Spleen (tissue), 11 donors: ENCODE data around the gene COA1. TPM values are rescaled to one million over a fixed set of nuclear protein-coding genes. Genes with fewer than 3 reads are reported as not detected.
"Not testable (repeated sequence)": the region's sequence is repeated elsewhere in the genome, so short reads cannot be mapped to it uniquely, and the experiment has no call there.

ENCODE experiments used
- DNase-seq: peaks from one replicate; pipeline ENCODE4 v3.0.0-alpha.2; 2020
- H3K27ac ChIP-seq, 8 donors: fragments of 200-600 bp; sonication (generic) in 7 of 8; 1 replicate in 4 of 8; 2 replicates in 4 of 8; pipeline versions ENCODE4 v1.5.0 to v1.8.0; 2016 to 2021; ENCODE audit warnings: inconsistent platforms in 4 of 8, mild to moderate bottlenecking in 4 of 8, moderate library complexity in 1 of 8
- H3K27me3 ChIP-seq, 7 donors: fragments of 200-600 bp; sonication (generic) in 6 of 7; replicated peaks in 1 of 7; 1 replicate in 4 of 7; 2 replicates in 3 of 7; pipeline versions ENCODE4 v1.5.0 to v1.8.0; 2016 to 2021; ENCODE audit warnings: inconsistent platforms in 3 of 7, mild to moderate bottlenecking in 1 of 7
- H3K36me3 ChIP-seq, 6 donors: fragments of 200-600 bp; sonication (generic) in 5 of 6; 1 replicate in 4 of 6; 2 replicates in 2 of 6; pipeline versions ENCODE4 v1.5.0 to v1.8.0; 2016 to 2021; ENCODE audit warnings: inconsistent platforms in 2 of 6
- H3K4me1 ChIP-seq, 6 donors: fragments of 200-600 bp; sonication (generic) in 5 of 6; 1 replicate in 3 of 6; 2 replicates in 3 of 6; pipeline versions ENCODE4 v1.5.0 to v1.8.0; 2016 to 2021; ENCODE audit warnings: inconsistent platforms in 3 of 6
- H3K4me3 ChIP-seq, 8 donors: fragments of 200-600 bp; sonication (generic) in 7 of 8; 1 replicate in 4 of 8; 2 replicates in 4 of 8; pipeline versions ENCODE4 v1.5.0 to v1.8.0; 2016 to 2021; ENCODE audit warnings: inconsistent platforms in 4 of 8, mild to moderate bottlenecking in 4 of 8, moderate library complexity in 2 of 8
- H3K9me3 ChIP-seq, 8 donors: fragments of 200-600 bp; sonication (generic) in 7 of 8; 1 replicate in 4 of 8; 2 replicates in 4 of 8; pipeline versions ENCODE4 v1.5.0 to v1.8.0; 2016 to 2021; ENCODE audit warnings: inconsistent platforms in 4 of 8
- POLR2A ChIP-seq, 3 donors: fragments of 450-650 bp; IDR thresholded peaks; one replicate each; pipeline ENCODE4 v1.5.1; 2017; ENCODE audit warnings: antibody characterized with exemption in 3 of 3, mild to moderate bottlenecking in 1 of 3
- POLR2AphosphoS5 ChIP-seq, 3 donors: sonication (generic); formaldehyde crosslinking; IDR thresholded peaks; one replicate each; pipeline ENCODE4 v1.5.1; 2017; ENCODE audit warnings: antibody characterized with exemption in 3 of 3
- WGBS, 5 donors: extraction: QIAGEN DNeasy Blood & Tissue Kit in 3 of 5; methylation state at CpG; one replicate each; pipeline versions ENCODE4 v1.1.5 to v1.1.7; 2013 to 2018; 5-methylcytosine and 5-hydroxymethylcytosine counted together
- intact Hi-C: fragments of 100-400 bp; cut with DNase I; formaldehyde crosslinking; loops from one replicate; pipeline ENCODE4 v1.15.0; 2023; ENCODE audit warnings: low total_unique reads
- polyA plus RNA-seq, 3 donors: library from polyadenylated mRNA; stranded (reverse); fragments of 200-250 nt; gene quantifications; one replicate each; pipeline ENCODE4 v1.2.1, GENCODE V29; 2013
- total RNA-seq, 7 donors: library from RNA; depleted of rRNA in 3 of 7; stranded (reverse); fragments of >200 nt in 3 of 7; fragmentation: NEBNext Ultra II Directional in 4 of 7; extraction: Animal tissue kit (Norgen Biotek cat#: 25700) in 4 of 7; gene quantifications; one replicate each; pipeline versions ENCODE4 v1.1.0 to v1.2.1, GENCODE V29; 2016 to 2021
- TF ChIP-seq, protein P1 (sequence below), 11 experiments: fragments of 200-600 bp in 7 of 11; fragments of 450-650 bp in 4 of 11; sonication (generic) in 4 of 11; IDR thresholded peaks in 8 of 11; conservative IDR thresholded peaks in 3 of 11; 1 replicate in 7 of 11; 2 replicates in 4 of 11; pipeline versions ENCODE4 v1.4.0 to v1.8.0; 2016 to 2021; ENCODE audit warnings: antibody characterized with exemption in 11 of 11, inconsistent platforms in 4 of 11, mild to moderate bottlenecking in 1 of 11
- donor health status: healthy with polysubstance abuse.
- donor health status: DM: no; HTN: no; CAD: no; lungs with moderate emphysema.
- donor health status: DM: no; HTN: no; CAD: no.
- donor health status: Bipolar disorder and iron deficiency.
- donor health status: healthy.
- donor health status: DM: no; HTN: no; CAD: no.
- donor health status: DM: yes; HTN: yes; CAD: no.

COA1 gene
- total and polyA plus RNA-seq, 10 donors = 48.3 to 102 (median 67.2) TPM

DNA sequence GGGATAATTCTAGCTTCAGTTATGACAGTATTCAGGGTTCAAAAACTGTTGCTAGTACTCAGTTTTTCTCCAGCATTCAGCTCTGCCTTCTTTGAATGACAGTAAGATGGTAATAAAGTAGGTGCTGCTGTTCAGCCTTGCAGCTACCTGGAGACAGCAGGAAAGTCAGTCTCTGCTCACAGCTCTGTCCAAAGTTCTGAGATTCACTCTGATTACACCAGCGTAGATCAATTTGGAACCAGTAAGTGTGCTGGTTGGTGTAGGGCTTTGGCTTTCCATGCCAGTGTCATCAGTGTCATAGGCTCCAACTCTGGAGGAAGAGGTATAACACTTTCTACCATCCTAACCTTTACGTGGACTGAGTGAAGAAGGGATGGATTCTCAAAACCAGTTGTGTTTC, 120.2 kb downstream of the COA1 start:
- peak overlapping the region in 1 of 8 donors; percentile 22 for H3K27ac ChIP-seq
- H3K4me3 ChIP-seq = no peak overlapping the region
- intact Hi-C loops = no loop called here
- TF ChIP-seq POLR2AphosphoS5 (IDR thresholded peaks at IDR 0.05) = peak in 1 of 3 donors; percentile 16
- no peak for TF ChIP-seq POLR2A (IDR thresholded peaks at IDR 0.05)
- DNase-seq = no peak
- peaks cover 0 to 95% (median 51%) of the 10 kb centered on the region in 6 donors for H3K4me1 ChIP-seq
- WGBS, 5 donors = 88 to 97% (median 96%) methylated on average over 2 of the region's 2 CpGs
- no peaks in the 10 kb centered on the region for H3K9me3 ChIP-seq
- H3K27me3 ChIP-seq = no peaks in the 10 kb centered on the region
- peaks cover 0 to 89% (median 38%) of the 10 kb centered on the region in 6 donors for H3K36me3 ChIP-seq

GRCh38 chr7:43604251-43604650, 125.1 kb downstream of the COA1 start:
- Histone ChIP-seq H3K27ac (no peak overlapping the region), H3K9me3 (no peaks in the 10 kb centered on the region), H3K4me1 (peaks cover 0 to 99% (median 65%) of the 10 kb centered on the region in 6 donors), H3K4me3 (no peak overlapping the region), H3K36me3 (peaks cover 0 to 89% (median 33%) of the 10 kb centered on the region in 6 donors), H3K27me3 (no peaks in the 10 kb centered on the region)
- intact Hi-C loops = no loop called here
- 76 to 93% (median 90%) methylated on average over 1 of the region's 1 CpG for WGBS, 5 donors
- DNase-seq = no peak
- TF ChIP-seq POLR2AphosphoS5 (IDR thresholded peaks at IDR 0.05) (no peak), POLR2A (IDR thresholded peaks at IDR 0.05) (no peak)
- TF ChIP-seq, protein P1, sequence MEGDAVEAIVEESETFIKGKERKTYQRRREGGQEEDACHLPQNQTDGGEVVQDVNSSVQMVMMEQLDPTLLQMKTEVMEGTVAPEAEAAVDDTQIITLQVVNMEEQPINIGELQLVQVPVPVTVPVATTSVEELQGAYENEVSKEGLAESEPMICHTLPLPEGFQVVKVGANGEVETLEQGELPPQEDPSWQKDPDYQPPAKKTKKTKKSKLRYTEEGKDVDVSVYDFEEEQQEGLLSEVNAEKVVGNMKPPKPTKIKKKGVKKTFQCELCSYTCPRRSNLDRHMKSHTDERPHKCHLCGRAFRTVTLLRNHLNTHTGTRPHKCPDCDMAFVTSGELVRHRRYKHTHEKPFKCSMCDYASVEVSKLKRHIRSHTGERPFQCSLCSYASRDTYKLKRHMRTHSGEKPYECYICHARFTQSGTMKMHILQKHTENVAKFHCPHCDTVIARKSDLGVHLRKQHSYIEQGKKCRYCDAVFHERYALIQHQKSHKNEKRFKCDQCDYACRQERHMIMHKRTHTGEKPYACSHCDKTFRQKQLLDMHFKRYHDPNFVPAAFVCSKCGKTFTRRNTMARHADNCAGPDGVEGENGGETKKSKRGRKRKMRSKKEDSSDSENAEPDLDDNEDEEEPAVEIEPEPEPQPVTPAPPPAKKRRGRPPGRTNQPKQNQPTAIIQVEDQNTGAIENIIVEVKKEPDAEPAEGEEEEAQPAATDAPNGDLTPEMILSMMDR (IDR thresholded peaks at IDR 0.05 in 8 of 11, conservative IDR thresholded peaks at IDR 0.05 in 3 of 11) = no peak

DNA sequence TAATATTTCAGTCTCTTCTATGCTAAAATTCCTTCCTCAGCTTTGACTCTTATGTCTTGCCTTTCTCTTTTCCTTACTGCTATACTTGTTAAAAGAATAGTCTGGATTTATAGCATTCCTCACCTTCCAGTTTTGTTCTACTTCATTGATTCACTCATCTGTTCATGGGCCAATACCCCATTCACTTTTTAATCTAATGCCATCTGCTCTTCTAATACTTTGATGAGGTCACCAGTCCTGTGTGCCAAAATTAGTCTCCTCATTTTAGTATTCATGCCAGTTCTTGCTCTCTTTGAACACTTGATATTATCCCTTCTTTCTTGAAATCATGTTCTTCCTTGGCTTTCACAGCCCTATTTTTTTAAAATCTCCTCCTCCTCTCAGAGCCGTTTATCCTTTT, 127.1 kb downstream of the COA1 start:
- peaks cover 0 to 100% (median 62%) of the 10 kb centered on the region in 6 donors for H3K4me1 ChIP-seq
- H3K4me3 ChIP-seq = no peak overlapping the region
- TF ChIP-seq, protein P1 (IDR thresholded peaks at IDR 0.05 in 8 of 11, conservative IDR thresholded peaks at IDR 0.05 in 3 of 11) = no peak
- TF ChIP-seq POLR2A (IDR thresholded peaks at IDR 0.05) (no peak), POLR2AphosphoS5 (IDR thresholded peaks at IDR 0.05) (no peak)
- no peak for DNase-seq
- H3K9me3 ChIP-seq = no peaks in the 10 kb centered on the region
- WGBS, 5 donors = 72 to 82% (median 80%) methylated on average over 1 of the region's 1 CpG
- H3K27ac ChIP-seq = no peak overlapping the region
- intact Hi-C loops = no loop called here
- H3K36me3 ChIP-seq = peaks cover 0 to 89% (median 40%) of the 10 kb centered on the region in 6 donors
- no peaks in the 10 kb centered on the region for H3K27me3 ChIP-seq

DNA sequence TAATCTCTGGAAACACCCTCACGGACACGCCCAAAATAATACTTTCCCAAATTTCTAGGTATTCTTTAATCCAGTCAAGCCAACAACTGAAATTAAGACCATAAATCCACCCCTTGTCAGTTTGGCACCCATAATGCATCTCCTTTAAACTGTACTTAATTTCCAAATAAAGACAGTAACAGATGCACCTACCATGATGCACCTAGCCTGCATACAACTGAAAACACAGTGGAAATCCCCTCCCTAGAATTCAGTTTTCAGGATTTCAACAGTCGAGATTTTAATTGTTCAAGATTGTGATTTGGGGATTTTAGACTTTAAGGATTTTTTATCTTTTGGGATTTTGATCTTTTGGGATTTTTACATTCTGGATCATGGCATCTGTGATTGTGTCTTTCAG, 129.3 kb downstream of the COA1 start:
- Histone ChIP-seq H3K36me3 (peaks cover 0 to 91% (median 54%) of the 10 kb centered on the region in 6 donors), H3K4me3 (no peak overlapping the region), H3K4me1 (peaks cover 6 to 100% (median 62%) of the 10 kb centered on the region in 6 donors), H3K9me3 (no peaks in the 10 kb centered on the region), H3K27me3 (no peaks in the 10 kb centered on the region), H3K27ac (peak overlapping the region in 1 of 8 donors; percentile 10)
- intact Hi-C loops = no loop called here
- DNase-seq = no peak
- 88 to 93% (median 90%) methylated on average over 3 of the region's 3 CpGs for WGBS, 5 donors
- TF ChIP-seq POLR2A (IDR thresholded peaks at IDR 0.05) = no peak
- TF ChIP-seq, protein P1 (IDR thresholded peaks at IDR 0.05 in 8 of 11, conservative IDR thresholded peaks at IDR 0.05 in 3 of 11) = no peak
- no peak for TF ChIP-seq POLR2AphosphoS5 (IDR thresholded peaks at IDR 0.05)

DNA sequence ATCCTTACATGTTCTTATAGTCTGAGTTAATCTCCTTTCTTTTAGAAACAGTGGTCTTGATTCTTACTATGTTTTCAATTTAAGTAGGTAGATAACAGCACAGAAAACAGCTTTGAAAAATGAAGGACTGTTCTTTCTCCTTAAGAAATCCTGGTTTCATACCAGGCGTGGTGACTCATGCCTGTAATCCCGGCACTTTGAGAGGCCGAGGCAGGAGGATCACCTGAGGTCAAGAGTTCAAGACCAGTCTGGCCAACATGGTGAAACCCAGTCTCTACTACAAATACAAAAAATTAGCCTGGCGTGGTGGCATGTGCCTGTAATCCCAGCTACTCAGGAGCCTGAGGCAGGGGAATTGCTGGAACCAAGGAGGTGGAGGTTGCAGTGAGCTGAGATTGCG, 132.9 kb downstream of the COA1 start:
- H3K9me3 ChIP-seq, H3K4me3 ChIP-seq, intact Hi-C loops, DNase-seq, H3K27ac ChIP-seq, H3K27me3 ChIP-seq: not testable (repeated sequence)
- WGBS, 5 donors = 85 to 92% (median 89%) methylated on average over 5 of the region's 5 CpGs
- H3K4me1 ChIP-seq = peaks cover 9 to 100% (median 66%) of the 10 kb centered on the region in 6 donors
- H3K36me3 ChIP-seq = peaks cover 0 to 58% (median 43%) of the 10 kb centered on the region in 6 donors
